ENCODE measurements around the gene HS1BP3. TPM values are rescaled to one million over a fixed set of nuclear protein-coding genes. Genes with fewer than 3 reads are reported as not detected.

HS1BP3 gene
- total and polyA plus RNA-seq, 2 donors (not counting 3 experiments of a cell fraction or from before 2014, with no cell fraction given), result 27.4 to 33.1 TPM

GRCh38 chr2:20608666-20609348 lies 42.1 kb downstream of the HS1BP3 start:
- Histone ChIP-seq H3K9ac (replicated peaks; ENCODE audit: extremely low read depth, insufficient read depth, low read length) (no peak overlapping the region), H3K79me2 (ENCODE audit: control insufficient read depth, insufficient read depth, low read length) (no peaks in the 10 kb centered on the region), H4K20me1 (replicated peaks; ENCODE audit: control insufficient read depth, extremely low read depth, insufficient read depth, low read length) (no peaks in the 10 kb centered on the region), H3K36me3 (ENCODE audit: control insufficient read depth in 2 of 2, extremely low read depth in 1 of 2, insufficient read depth in 2 of 2, low read length in 2 of 2) (no peaks in the 10 kb centered on the region), H2AFZ (ENCODE audit: low read depth, low read length) (no peak overlapping the region), H3K9me3 (replicated peaks; ENCODE audit: control insufficient read depth, insufficient read depth, low read length) (no peaks in the 10 kb centered on the region), H3K27ac (ENCODE audit: insufficient read depth, low read depth, low read length) (no peak overlapping the region), H3K9me1 (replicated peaks; ENCODE audit: control insufficient read depth, extremely low read depth, insufficient read depth, low read length) (no peaks in the 10 kb centered on the region), H3K4me1 (ENCODE audit: control insufficient read depth, extremely low read depth, insufficient read depth, low read length) (peaks cover 26% of the 10 kb centered on the region), H3K4me3 (replicated peaks in 1 of 3; ENCODE audit: insufficient read depth in 1 of 3, low read depth in 1 of 3, low read length in 3 of 3) (no peak overlapping the region), H3K4me2 (ENCODE audit: insufficient read depth, low read length) (no peak overlapping the region), H3K27me3 (ENCODE audit: control insufficient read depth in 2 of 2, insufficient read depth in 2 of 2, low read length in 2 of 2) (no peaks in the 10 kb centered on the region)
- dilution Hi-C loops (cut with MboI; ENCODE audit: extremely low pct_ligation_motif_present, low sequenced_read_pairs), result no loop called here
- intact Hi-C loops (cut with micrococcal nuclease), result no loop called here
- FAIRE-seq (no peak), DNase-seq (ENCODE audit: low read depth, low spot score) (no peak)
- TF ChIP-seq CTCF (IDR thresholded peaks at IDR 0.05; ENCODE audit: extremely low read depth in 1 of 2, insufficient read depth in 1 of 2, low read depth in 1 of 2, low read length in 2 of 2), result no peak
- TF ChIP-seq JUN (IDR thresholded peaks at IDR 0.05; ENCODE audit: borderline replicate concordance, insufficient read depth, insufficient read length, low read depth), result no peak
- TF ChIP-seq POLR2AphosphoS5 (IDR thresholded peaks at IDR 0.05; ENCODE audit: insufficient read depth, low read depth, low read length), result no peak
- TF ChIP-seq MAX (IDR thresholded peaks at IDR 0.05; ENCODE audit: insufficient read depth, insufficient read length), result no peak
- TF ChIP-seq MYC (IDR thresholded peaks at IDR 0.05; ENCODE audit: low read depth, low read length), result no peak
- TF ChIP-seq POLR2A (IDR thresholded peaks at IDR 0.05; ENCODE audit: low read depth, low read length), result no peak
- TF ChIP-seq EZH2 (IDR thresholded peaks at IDR 0.05; ENCODE audit: borderline replicate concordance, low read depth, low read length, severe bottlenecking), result no peak
- no peak for TF ChIP-seq FOS (IDR thresholded peaks at IDR 0.05; ENCODE audit: borderline replicate concordance, insufficient read depth, low read length)
- no peak for TF ChIP-seq GATA2 (IDR thresholded peaks at IDR 0.05; ENCODE audit: insufficient read depth, insufficient read length, low read depth, low read length)
- no TSS peak for BruUV-seq (replicated peaks)
- ChIA-PET POLR2A (interaction anchor here (0.6 kb wide), 1 partner anchor 92 kb away, joined by 3 read pairs; no protein-coding TSS in a partner anchor), CTCF (interaction anchor here (1.1 to 5.2 kb wide), 3 partner anchors 9 to 11 kb away, joined by 5 to 15 read pairs (median 5); no protein-coding TSS in a partner anchor)
